MM.1S (cell line): ENCODE measurements around the gene KLHL3.

Experiments
- CTCF ChIP-seq: fragments of 300-600 bp; sonication (generic); IDR thresholded peaks from 2 replicates; pipeline ENCODE4 v1.5.1; 2016; ENCODE audit warnings: antibody characterized with exemption, low read length, mixed read lengths
- EZH2phosphoT487 ChIP-seq: fragments of 300-600 bp; sonication (generic); IDR thresholded peaks from 2 replicates; pipeline ENCODE4 v1.6.1; 2018; ENCODE audit warnings: antibody characterized with exemption, low read length

- TF ChIP-seq EZH2phosphoT487 (no peak), CTCF (no peak)
These were observed 105.5 kb downstream of the KLHL3 start for GRCh38 chr5:137630216-137630971.
